Measurements from ENCODE around the gene HDLBP. TPM values are rescaled to one million over a fixed set of nuclear protein-coding genes. Genes with fewer than 3 reads are reported as not detected.

Gene HDLBP
- total RNA-seq, 1 donor from 2014 or later, result 922 TPM

DNA sequence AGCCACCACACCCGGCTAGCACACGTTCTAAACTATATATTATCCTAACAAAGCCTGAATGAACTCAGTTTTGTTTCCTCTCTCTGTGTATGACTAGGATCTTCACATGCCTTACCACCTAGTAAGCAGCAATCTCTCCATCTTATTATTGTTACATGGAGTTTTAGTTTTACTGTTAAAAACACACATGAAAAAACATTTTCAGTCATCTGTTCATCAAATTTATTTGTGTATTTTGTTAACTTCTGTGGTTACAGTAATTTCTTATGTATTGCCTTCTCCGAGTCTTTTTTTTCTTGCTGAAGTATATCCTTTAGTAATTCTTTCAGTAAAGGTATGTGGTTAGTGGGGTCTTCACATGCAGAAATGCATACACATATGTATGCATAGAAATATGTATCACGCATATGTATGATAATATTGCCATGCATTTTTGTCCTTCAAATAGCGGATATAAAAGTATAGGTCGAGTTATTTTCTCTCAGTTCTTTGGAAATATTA lies 95.6 kb downstream of the HDLBP start:
- peaks cover 15% of the 10 kb centered on the region for H3K4me1 ChIP-seq (ENCODE audit: insufficient read depth, low read length)
- TF ChIP-seq EZH2 (IDR thresholded peaks at IDR 0.05; ENCODE audit: insufficient read depth, low read length), result no peak
- TF ChIP-seq, protein P1, sequence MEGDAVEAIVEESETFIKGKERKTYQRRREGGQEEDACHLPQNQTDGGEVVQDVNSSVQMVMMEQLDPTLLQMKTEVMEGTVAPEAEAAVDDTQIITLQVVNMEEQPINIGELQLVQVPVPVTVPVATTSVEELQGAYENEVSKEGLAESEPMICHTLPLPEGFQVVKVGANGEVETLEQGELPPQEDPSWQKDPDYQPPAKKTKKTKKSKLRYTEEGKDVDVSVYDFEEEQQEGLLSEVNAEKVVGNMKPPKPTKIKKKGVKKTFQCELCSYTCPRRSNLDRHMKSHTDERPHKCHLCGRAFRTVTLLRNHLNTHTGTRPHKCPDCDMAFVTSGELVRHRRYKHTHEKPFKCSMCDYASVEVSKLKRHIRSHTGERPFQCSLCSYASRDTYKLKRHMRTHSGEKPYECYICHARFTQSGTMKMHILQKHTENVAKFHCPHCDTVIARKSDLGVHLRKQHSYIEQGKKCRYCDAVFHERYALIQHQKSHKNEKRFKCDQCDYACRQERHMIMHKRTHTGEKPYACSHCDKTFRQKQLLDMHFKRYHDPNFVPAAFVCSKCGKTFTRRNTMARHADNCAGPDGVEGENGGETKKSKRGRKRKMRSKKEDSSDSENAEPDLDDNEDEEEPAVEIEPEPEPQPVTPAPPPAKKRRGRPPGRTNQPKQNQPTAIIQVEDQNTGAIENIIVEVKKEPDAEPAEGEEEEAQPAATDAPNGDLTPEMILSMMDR (IDR thresholded peaks at IDR 0.05; ENCODE audit: insufficient read depth, low read depth, low read length), result no peak
- no peak overlapping the region for H3K27ac ChIP-seq (ENCODE audit: low read depth, low read length)
- H2AFZ ChIP-seq (ENCODE audit: low read depth, low read length), result no peak overlapping the region
- peak overlapping the region; percentile 94 for H3K4me3 Mint-ChIP-seq (ENCODE audit: unreplicated experiment)
- no peaks in the 10 kb centered on the region for H3K9me3 Mint-ChIP-seq (ENCODE audit: unreplicated experiment)
- no peak overlapping the region for H3K9ac ChIP-seq (ENCODE audit: low read length)
- no peaks in the 10 kb centered on the region for H3K9me3 ChIP-seq (ENCODE audit: insufficient read depth, low read depth, low read length)
- DNase-seq (ENCODE audit: low read depth) (no peak), FAIRE-seq (no peak)
- no peak overlapping the region for H3K4me2 ChIP-seq (ENCODE audit: low read length)
- H3K27ac Mint-ChIP-seq (ENCODE audit: unreplicated experiment), result no peak overlapping the region
- H3K4me1 Mint-ChIP-seq (ENCODE audit: low read depth, unreplicated experiment), result peaks cover 13% of the 10 kb centered on the region
- peaks cover 24% of the 10 kb centered on the region for H4K20me1 ChIP-seq (ENCODE audit: insufficient read depth, low read length)
- peaks cover 3% of the 10 kb centered on the region for H3K27me3 Mint-ChIP-seq (ENCODE audit: low read depth, unreplicated experiment)
- peaks cover 3% of the 10 kb centered on the region for H3K36me3 ChIP-seq (ENCODE audit: insufficient read depth, low read length)
- H3K27me3 ChIP-seq (ENCODE audit: insufficient read depth, low read length), result no peaks in the 10 kb centered on the region
- H3K36me3 Mint-ChIP-seq (ENCODE audit: low read depth, unreplicated experiment), result peaks cover 4% of the 10 kb centered on the region
- H3K4me3 ChIP-seq (ENCODE audit: insufficient read depth, low read depth, low read length), result no peak overlapping the region
- H3K79me2 ChIP-seq (ENCODE audit: insufficient read depth, low read length), result no peaks in the 10 kb centered on the region

DNA sequence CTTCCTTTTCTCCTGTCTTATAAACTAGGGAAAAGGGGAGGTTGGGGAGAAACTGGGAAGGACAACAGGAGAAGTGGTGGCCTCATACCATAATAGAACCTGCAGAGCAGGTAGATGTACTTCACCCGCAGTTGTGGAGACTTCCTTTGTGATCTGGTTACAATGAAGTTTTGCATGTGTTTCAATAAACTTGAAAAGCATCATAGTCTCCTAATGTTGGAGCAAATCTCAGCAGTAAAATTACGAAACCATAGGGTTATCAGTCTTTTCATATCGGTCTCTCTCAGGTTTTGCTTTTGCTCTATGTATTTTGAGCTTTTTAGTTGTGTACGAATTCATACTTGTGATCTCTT lies 96.5 kb downstream of the HDLBP start:
- Histone ChIP-seq H3K9me3 (ENCODE audit: insufficient read depth, low read depth, low read length) (no peaks in the 10 kb centered on the region), H2AFZ (ENCODE audit: low read depth, low read length) (no peak overlapping the region), H3K36me3 (ENCODE audit: insufficient read depth, low read length) (no peaks in the 10 kb centered on the region), H3K4me3 (ENCODE audit: insufficient read depth, low read depth, low read length) (peak overlapping the region; percentile 64), H3K4me1 (ENCODE audit: insufficient read depth, low read length) (peaks cover 6% of the 10 kb centered on the region), H4K20me1 (ENCODE audit: insufficient read depth, low read length) (peaks cover 15% of the 10 kb centered on the region), H3K4me2 (ENCODE audit: low read length) (peak overlapping the region; percentile 90), H3K79me2 (ENCODE audit: insufficient read depth, low read length) (no peaks in the 10 kb centered on the region), H3K27me3 (ENCODE audit: insufficient read depth, low read length) (peaks cover 2% of the 10 kb centered on the region), H3K9ac (ENCODE audit: low read length) (peak overlapping the region; percentile 66), H3K27ac (ENCODE audit: low read depth, low read length) (no peak overlapping the region)
- FAIRE-seq (no peak), DNase-seq (ENCODE audit: low read depth) (no peak)
- Mint-ChIP-seq H3K27ac (ENCODE audit: unreplicated experiment) (peak overlapping the region; percentile 83), H3K4me1 (ENCODE audit: low read depth, unreplicated experiment) (peaks cover 4% of the 10 kb centered on the region), H3K27me3 (ENCODE audit: low read depth, unreplicated experiment) (peaks cover 7% of the 10 kb centered on the region), H3K36me3 (ENCODE audit: low read depth, unreplicated experiment) (no peaks in the 10 kb centered on the region), H3K4me3 (ENCODE audit: unreplicated experiment) (peak overlapping the region; percentile 94), H3K9me3 (ENCODE audit: unreplicated experiment) (no peaks in the 10 kb centered on the region)
- TF ChIP-seq, protein P1 (IDR thresholded peaks at IDR 0.05; ENCODE audit: insufficient read depth, low read depth, low read length), result no peak
- no peak for TF ChIP-seq EZH2 (IDR thresholded peaks at IDR 0.05; ENCODE audit: insufficient read depth, low read length)

All from astrocyte (in vitro differentiated cells and primary cell).